Vagina (tissue), 2 donors: Measurements from ENCODE around the gene EIF2S1.

Experiments
- POLR2A ChIP-seq, 2 donors: fragments of 450-650 bp; IDR thresholded peaks; one replicate each; pipeline ENCODE4 v1.6.1; 2017; ENCODE audit warnings: antibody characterized with exemption in 2 of 2, mild to moderate bottlenecking in 2 of 2, moderate library complexity in 2 of 2
- POLR2AphosphoS5 ChIP-seq, 2 donors: sonication (generic); formaldehyde crosslinking; IDR thresholded peaks; one replicate each; pipeline ENCODE4 v1.9.0; 2017; ENCODE audit warnings: antibody characterized with exemption in 2 of 2, mild to moderate bottlenecking in 2 of 2, low read depth in 1 of 2; ENCODE audit not compliant: insufficient read depth in 1 of 2
- TF ChIP-seq, protein P1 (sequence below), 3 experiments: fragments of 450-650 bp in 2 of 3; fragments of 200-600 bp in 1 of 3; sonication (generic) in 1 of 3; IDR thresholded peaks; one replicate each; pipeline ENCODE4 v1.5.1; 2017 to 2019; ENCODE audit warnings: antibody characterized with exemption in 3 of 3, mild to moderate bottlenecking in 2 of 3, moderate library complexity in 2 of 3

GRCh38 chr14:67345583-67345982, 14.5 kb upstream of the EIF2S1 start:
- TF ChIP-seq POLR2AphosphoS5 (IDR thresholded peaks at IDR 0.05; ENCODE audit: insufficient read depth in 1 of 2, low read depth in 1 of 2) (peak in 1 of 2 donors; percentile 59), POLR2A (IDR thresholded peaks at IDR 0.05) (no peak)
- TF ChIP-seq, protein P1, sequence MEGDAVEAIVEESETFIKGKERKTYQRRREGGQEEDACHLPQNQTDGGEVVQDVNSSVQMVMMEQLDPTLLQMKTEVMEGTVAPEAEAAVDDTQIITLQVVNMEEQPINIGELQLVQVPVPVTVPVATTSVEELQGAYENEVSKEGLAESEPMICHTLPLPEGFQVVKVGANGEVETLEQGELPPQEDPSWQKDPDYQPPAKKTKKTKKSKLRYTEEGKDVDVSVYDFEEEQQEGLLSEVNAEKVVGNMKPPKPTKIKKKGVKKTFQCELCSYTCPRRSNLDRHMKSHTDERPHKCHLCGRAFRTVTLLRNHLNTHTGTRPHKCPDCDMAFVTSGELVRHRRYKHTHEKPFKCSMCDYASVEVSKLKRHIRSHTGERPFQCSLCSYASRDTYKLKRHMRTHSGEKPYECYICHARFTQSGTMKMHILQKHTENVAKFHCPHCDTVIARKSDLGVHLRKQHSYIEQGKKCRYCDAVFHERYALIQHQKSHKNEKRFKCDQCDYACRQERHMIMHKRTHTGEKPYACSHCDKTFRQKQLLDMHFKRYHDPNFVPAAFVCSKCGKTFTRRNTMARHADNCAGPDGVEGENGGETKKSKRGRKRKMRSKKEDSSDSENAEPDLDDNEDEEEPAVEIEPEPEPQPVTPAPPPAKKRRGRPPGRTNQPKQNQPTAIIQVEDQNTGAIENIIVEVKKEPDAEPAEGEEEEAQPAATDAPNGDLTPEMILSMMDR (IDR thresholded peaks at IDR 0.05) = no peak
